ENCODE results near the gene KIAA1671. TPM values are rescaled to one million over a fixed set of nuclear protein-coding genes. Genes with fewer than 3 reads are reported as not detected.

Gene KIAA1671
- total RNA-seq, 1 experiment from 2014 or later = 63.1 TPM

DNA sequence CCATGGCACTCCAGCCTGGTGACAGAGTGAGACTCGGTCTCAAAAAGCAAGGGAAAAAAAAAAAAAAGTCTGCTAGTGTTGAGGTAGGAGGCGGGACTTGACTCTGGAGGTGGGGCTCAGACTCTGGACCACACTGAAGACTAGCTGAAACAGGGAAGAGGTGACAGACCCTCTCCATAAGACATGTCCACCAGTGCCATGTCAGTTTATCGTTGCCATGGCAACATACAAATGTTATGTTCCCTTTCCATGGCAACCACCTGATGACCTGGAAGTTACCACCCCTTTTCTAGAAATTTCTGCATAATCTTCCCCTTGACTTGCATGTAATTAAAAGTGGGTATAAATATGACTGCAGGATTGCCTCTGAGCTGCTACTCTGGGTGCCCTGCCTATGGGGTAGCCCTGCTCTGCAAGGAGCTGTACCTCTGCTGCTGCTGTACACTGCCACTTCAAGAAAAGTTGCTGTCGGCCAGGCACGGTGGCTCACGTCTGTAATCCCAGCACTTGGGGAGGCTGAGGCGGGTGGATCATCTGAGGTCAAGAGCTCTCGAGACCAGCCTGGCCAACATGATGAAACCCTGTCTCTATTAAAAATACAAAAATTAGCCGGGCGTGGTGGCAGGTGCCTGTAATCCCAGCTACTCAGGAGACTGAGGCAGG is 55.1 kb downstream of the KIAA1671 start:
- TF ChIP-seq, protein P1, sequence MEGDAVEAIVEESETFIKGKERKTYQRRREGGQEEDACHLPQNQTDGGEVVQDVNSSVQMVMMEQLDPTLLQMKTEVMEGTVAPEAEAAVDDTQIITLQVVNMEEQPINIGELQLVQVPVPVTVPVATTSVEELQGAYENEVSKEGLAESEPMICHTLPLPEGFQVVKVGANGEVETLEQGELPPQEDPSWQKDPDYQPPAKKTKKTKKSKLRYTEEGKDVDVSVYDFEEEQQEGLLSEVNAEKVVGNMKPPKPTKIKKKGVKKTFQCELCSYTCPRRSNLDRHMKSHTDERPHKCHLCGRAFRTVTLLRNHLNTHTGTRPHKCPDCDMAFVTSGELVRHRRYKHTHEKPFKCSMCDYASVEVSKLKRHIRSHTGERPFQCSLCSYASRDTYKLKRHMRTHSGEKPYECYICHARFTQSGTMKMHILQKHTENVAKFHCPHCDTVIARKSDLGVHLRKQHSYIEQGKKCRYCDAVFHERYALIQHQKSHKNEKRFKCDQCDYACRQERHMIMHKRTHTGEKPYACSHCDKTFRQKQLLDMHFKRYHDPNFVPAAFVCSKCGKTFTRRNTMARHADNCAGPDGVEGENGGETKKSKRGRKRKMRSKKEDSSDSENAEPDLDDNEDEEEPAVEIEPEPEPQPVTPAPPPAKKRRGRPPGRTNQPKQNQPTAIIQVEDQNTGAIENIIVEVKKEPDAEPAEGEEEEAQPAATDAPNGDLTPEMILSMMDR (IDR thresholded peaks at IDR 0.05; ENCODE audit: unreplicated experiment) = no peak
- Mint-ChIP-seq H3K27ac (ENCODE audit: unreplicated experiment) (no peak overlapping the region), H3K36me3 (ENCODE audit: insufficient read depth, unreplicated experiment) (no peaks in the 10 kb centered on the region), H3K27me3 (ENCODE audit: unreplicated experiment) (no peaks in the 10 kb centered on the region), H3K9me3 (ENCODE audit: low read depth, unreplicated experiment) (no peaks in the 10 kb centered on the region), H3K4me1 (ENCODE audit: low read depth, unreplicated experiment) (peaks cover 7% of the 10 kb centered on the region), H3K4me3 (ENCODE audit: low read depth, unreplicated experiment) (no peak overlapping the region)
- CTCF ChIA-PET = interaction anchor here (0.6 to 0.7 kb wide), 3 partner anchors 239 to 1031 kb away, joined by 3 to 7 read pairs (median 4); no protein-coding TSS in a partner anchor
- intact Hi-C loops (cut with micrococcal nuclease; ENCODE audit: unreplicated experiment) = no loop called here
- no peak for DNase-seq
- BruUV-seq (replicated peaks) = no TSS peak

DNA sequence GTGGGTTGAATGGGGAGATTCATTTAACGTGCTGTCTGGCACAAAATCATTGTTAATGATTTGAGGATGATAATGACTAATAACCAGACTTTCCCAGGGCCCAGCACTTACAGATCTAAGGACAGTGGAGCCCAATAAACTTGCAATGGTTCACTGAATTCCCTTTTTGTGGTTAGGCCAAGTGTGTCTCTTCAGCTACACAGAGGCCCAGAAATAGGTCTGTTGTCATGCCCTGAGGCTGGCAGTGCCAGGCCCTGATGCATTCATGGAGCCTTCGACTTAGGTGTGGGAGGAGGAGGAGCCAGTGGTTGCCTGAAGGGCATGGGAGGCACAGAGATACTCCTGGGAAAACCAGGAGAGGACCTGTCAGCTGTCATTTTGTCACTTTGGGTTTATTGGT is 56.1 kb downstream of the KIAA1671 start:
- no peak for DNase-seq
- TF ChIP-seq, protein P1 (IDR thresholded peaks at IDR 0.05; ENCODE audit: unreplicated experiment) = no peak
- no peaks in the 10 kb centered on the region for H3K27me3 Mint-ChIP-seq (ENCODE audit: unreplicated experiment)
- CTCF ChIA-PET = interaction anchor here (0.5 kb wide), 1 partner anchor 20 kb away, joined by 6 read pairs; no protein-coding TSS in a partner anchor
- intact Hi-C loops (cut with micrococcal nuclease; ENCODE audit: unreplicated experiment) = no loop called here
- BruUV-seq (replicated peaks) = no TSS peak
- no peak overlapping the region for H3K4me3 Mint-ChIP-seq (ENCODE audit: low read depth, unreplicated experiment)
- H3K36me3 Mint-ChIP-seq (ENCODE audit: insufficient read depth, unreplicated experiment) = no peaks in the 10 kb centered on the region
- no peaks in the 10 kb centered on the region for H3K9me3 Mint-ChIP-seq (ENCODE audit: low read depth, unreplicated experiment)
- H3K4me1 Mint-ChIP-seq (ENCODE audit: low read depth, unreplicated experiment) = peaks cover 7% of the 10 kb centered on the region
- no peak overlapping the region for H3K27ac Mint-ChIP-seq (ENCODE audit: unreplicated experiment)

DNA sequence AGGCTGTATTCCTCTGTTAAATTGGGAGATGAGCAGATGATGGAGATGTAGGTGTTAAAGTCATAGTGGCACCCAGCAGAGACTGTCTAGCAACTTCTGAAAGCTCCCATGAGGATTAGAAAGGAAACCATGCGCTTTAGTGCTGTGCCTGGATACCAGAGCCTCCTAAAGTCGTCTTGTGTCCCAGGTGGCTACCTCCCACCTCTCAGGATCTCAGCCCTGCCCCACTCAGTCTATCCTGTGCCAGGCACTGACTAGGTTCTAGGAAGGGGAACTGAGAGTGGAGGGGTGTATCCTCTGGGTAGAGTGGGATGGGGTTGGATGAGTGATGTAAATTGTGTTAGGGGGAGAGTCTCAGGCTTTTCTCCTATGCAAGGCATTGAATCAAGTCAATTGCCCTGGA is 60.2 kb downstream of the KIAA1671 start:
- H3K9me3 Mint-ChIP-seq (ENCODE audit: low read depth, unreplicated experiment) = no peaks in the 10 kb centered on the region
- no peak overlapping the region for H3K4me3 Mint-ChIP-seq (ENCODE audit: low read depth, unreplicated experiment)
- no peaks in the 10 kb centered on the region for H3K27me3 Mint-ChIP-seq (ENCODE audit: unreplicated experiment)
- no peaks in the 10 kb centered on the region for H3K36me3 Mint-ChIP-seq (ENCODE audit: insufficient read depth, unreplicated experiment)
- TF ChIP-seq, protein P1 (IDR thresholded peaks at IDR 0.05; ENCODE audit: unreplicated experiment) = no peak
- H3K4me1 Mint-ChIP-seq (ENCODE audit: low read depth, unreplicated experiment) = peaks cover 2% of the 10 kb centered on the region
- intact Hi-C loops (cut with micrococcal nuclease; ENCODE audit: unreplicated experiment) = no loop called here
- no peak overlapping the region for H3K27ac Mint-ChIP-seq (ENCODE audit: unreplicated experiment)
- DNase-seq = no peak
- no TSS peak for BruUV-seq (replicated peaks)
- CTCF ChIA-PET = interaction anchor here (0.7 kb wide), 1 partner anchor 22 kb away, joined by 3 read pairs; no protein-coding TSS in a partner anchor

DNA sequence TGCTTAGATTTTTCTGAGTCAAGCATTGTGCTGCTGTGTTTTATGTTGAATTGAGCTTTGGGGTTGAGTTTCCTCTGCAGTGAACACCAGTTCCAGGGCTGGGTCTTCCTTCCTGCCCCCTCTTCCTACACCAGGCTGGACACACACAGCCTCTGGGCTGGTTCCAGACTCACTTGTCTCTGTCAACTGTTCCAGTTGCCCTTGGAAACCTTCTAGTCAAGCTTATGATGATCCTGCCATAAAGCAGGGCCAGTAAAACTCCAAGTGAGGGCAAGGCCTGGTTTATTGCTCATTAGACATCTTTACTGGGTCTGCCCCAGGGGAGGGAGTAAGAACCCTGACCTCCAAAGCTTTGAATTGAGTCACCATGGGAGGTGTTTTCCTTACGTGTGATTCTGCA is 61.1 kb downstream of the KIAA1671 start:
- no TSS peak for BruUV-seq (replicated peaks)
- Mint-ChIP-seq H3K27ac (ENCODE audit: unreplicated experiment) (no peak overlapping the region), H3K27me3 (ENCODE audit: unreplicated experiment) (no peaks in the 10 kb centered on the region), H3K9me3 (ENCODE audit: low read depth, unreplicated experiment) (no peaks in the 10 kb centered on the region), H3K4me1 (ENCODE audit: low read depth, unreplicated experiment) (no peaks in the 10 kb centered on the region), H3K36me3 (ENCODE audit: insufficient read depth, unreplicated experiment) (no peaks in the 10 kb centered on the region), H3K4me3 (ENCODE audit: low read depth, unreplicated experiment) (no peak overlapping the region)
- DNase-seq = no peak
- TF ChIP-seq, protein P1 (IDR thresholded peaks at IDR 0.05; ENCODE audit: unreplicated experiment) = no peak
- intact Hi-C loops (cut with micrococcal nuclease; ENCODE audit: unreplicated experiment) = no loop called here
- CTCF ChIA-PET = interaction anchor here (1.1 kb wide), 1 partner anchor 10 kb away, joined by 9 read pairs; no protein-coding TSS in a partner anchor
